WERI-Rb-1 (cell line): ENCODE measurements around the gene GAB3.

Source experiments
- DNase-seq: peaks from one replicate; pipeline ENCODE4 v3.0.0-alpha.2; 2020
- H3K27ac ChIP-seq: fragments of 250-450 bp; sonication (Bioruptor Pico); 2 replicates; pipeline ENCODE4 v1.5.1; 2020; ENCODE audit warnings: mild to moderate bottlenecking, moderate library complexity
- H3K27me3 ChIP-seq: fragments of 250-450 bp; sonication (Bioruptor Pico); 2 replicates; pipeline ENCODE4 v1.5.1; 2021; ENCODE audit warnings: mild to moderate bottlenecking, low read depth, moderate library complexity; ENCODE audit not compliant: insufficient read depth, severe bottlenecking
- H3K36me3 ChIP-seq: fragments of 250-450 bp; sonication (Bioruptor Pico); 2 replicates; pipeline ENCODE4 v1.5.1; 2020; ENCODE audit warnings: mild to moderate bottlenecking, moderate library complexity
- H3K4me3 ChIP-seq: 2 replicates; pipeline ENCODE4 v1.5.1; 2011; ENCODE audit warnings: low read depth, mild to moderate bottlenecking, control low read depth, low read length
- H3K9me3 ChIP-seq: fragments of 250-450 bp; sonication (Bioruptor Pico); 2 replicates; pipeline ENCODE4 v1.5.1; 2021; ENCODE audit warnings: mild to moderate bottlenecking, moderate library complexity; ENCODE audit not compliant: severe bottlenecking
- CTCF ChIP-seq: IDR thresholded peaks from 2 replicates; pipeline ENCODE4 v1.5.1; 2011; ENCODE audit warnings: low read depth, mild to moderate bottlenecking, control low read depth, inconsistent platforms, low read length

Gene GAB3

GRCh38 chrX:154727418-154727817 lies 23.5 kb downstream of the GAB3 start:
- no peak for TF ChIP-seq CTCF
- no peak overlapping the region for H3K27ac ChIP-seq
- no peaks in the 10 kb centered on the region for H3K36me3 ChIP-seq
- no peak overlapping the region for H3K4me3 ChIP-seq
- no peak for DNase-seq
- no peaks in the 10 kb centered on the region for H3K9me3 ChIP-seq
- no peaks in the 10 kb centered on the region for H3K27me3 ChIP-seq

GRCh38 chrX:154724993-154725756 lies 25.7 kb downstream of the GAB3 start:
- no peak for TF ChIP-seq CTCF
- Histone ChIP-seq H3K9me3 (no peaks in the 10 kb centered on the region), H3K36me3 (no peaks in the 10 kb centered on the region), H3K27me3 (no peaks in the 10 kb centered on the region), H3K27ac (no peak overlapping the region), H3K4me3 (no peak overlapping the region)
- no peak for DNase-seq

GRCh38 chrX:154721155-154721554 lies 29.7 kb downstream of the GAB3 start:
- Histone ChIP-seq H3K4me3 (no peak overlapping the region), H3K9me3 (no peaks in the 10 kb centered on the region), H3K36me3 (no peaks in the 10 kb centered on the region), H3K27me3 (no peaks in the 10 kb centered on the region), H3K27ac (no peak overlapping the region)
- no peak for TF ChIP-seq CTCF
- DNase-seq: no peak

- TF ChIP-seq CTCF: no peak
- Histone ChIP-seq H3K27ac (no peak overlapping the region), H3K27me3 (no peaks in the 10 kb centered on the region), H3K36me3 (no peaks in the 10 kb centered on the region), H3K4me3 (no peak overlapping the region), H3K9me3 (no peaks in the 10 kb centered on the region)
- DNase-seq: no peak
These were observed 30.8 kb downstream of the GAB3 start for GRCh38 chrX:154720067-154720466.

- no peak for TF ChIP-seq CTCF
- no peak for DNase-seq
- Histone ChIP-seq H3K36me3 (no peaks in the 10 kb centered on the region), H3K9me3 (no peaks in the 10 kb centered on the region), H3K27ac (no peak overlapping the region), H3K27me3 (peaks cover 2% of the 10 kb centered on the region), H3K4me3 (no peak overlapping the region)
These were observed 31.7 kb downstream of the GAB3 start for GRCh38 chrX:154719132-154719675.
